ENCODE data around the gene ANG.

GRCh38 chr14:20682435-20683124 lies 6.0 kb upstream of the ANG start:
- TF ChIP-seq, protein P1, sequence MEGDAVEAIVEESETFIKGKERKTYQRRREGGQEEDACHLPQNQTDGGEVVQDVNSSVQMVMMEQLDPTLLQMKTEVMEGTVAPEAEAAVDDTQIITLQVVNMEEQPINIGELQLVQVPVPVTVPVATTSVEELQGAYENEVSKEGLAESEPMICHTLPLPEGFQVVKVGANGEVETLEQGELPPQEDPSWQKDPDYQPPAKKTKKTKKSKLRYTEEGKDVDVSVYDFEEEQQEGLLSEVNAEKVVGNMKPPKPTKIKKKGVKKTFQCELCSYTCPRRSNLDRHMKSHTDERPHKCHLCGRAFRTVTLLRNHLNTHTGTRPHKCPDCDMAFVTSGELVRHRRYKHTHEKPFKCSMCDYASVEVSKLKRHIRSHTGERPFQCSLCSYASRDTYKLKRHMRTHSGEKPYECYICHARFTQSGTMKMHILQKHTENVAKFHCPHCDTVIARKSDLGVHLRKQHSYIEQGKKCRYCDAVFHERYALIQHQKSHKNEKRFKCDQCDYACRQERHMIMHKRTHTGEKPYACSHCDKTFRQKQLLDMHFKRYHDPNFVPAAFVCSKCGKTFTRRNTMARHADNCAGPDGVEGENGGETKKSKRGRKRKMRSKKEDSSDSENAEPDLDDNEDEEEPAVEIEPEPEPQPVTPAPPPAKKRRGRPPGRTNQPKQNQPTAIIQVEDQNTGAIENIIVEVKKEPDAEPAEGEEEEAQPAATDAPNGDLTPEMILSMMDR (IDR thresholded peaks at IDR 0.05), result peak in 1 of 6 experiments; percentile 2
- peak; percentile 93 to 95 for TF ChIP-seq POLR2A (IDR thresholded peaks at IDR 0.05)

All from adrenal gland (tissue), 5 donors.